H9 (cell line): ENCODE data around the gene LDLRAD4. TPM values are rescaled to one million over a fixed set of nuclear protein-coding genes. Genes with fewer than 3 reads are reported as not detected.

Source experiments
- DNase-seq: peaks from one replicate; pipeline ENCODE4 v3.0.0-alpha.2; 2017
- H2AFZ ChIP-seq: one replicate; pipeline ENCODE4 v1.6.1; 2013; ENCODE audit warnings: mild to moderate bottlenecking, low read length, control low read depth, moderate library complexity
- H2AK5ac ChIP-seq: 2 replicates; pipeline ENCODE4 v1.6.1; 2013; ENCODE audit warnings: low read length, control low read depth, mixed read lengths; ENCODE audit not compliant: insufficient read length
- H2BK120ac ChIP-seq: one replicate; pipeline ENCODE4 v1.6.1; 2013; ENCODE audit warnings: low read depth, mild to moderate bottlenecking, low read length, control low read depth, inconsistent platforms; ENCODE audit not compliant: poor library complexity, severe bottlenecking
- H2BK12ac ChIP-seq: 2 replicates; pipeline ENCODE4 v1.6.1; 2013; ENCODE audit warnings: low read length, control low read depth, mixed read lengths, low read depth; ENCODE audit not compliant: insufficient read length
- H2BK15ac ChIP-seq: 2 replicates; pipeline ENCODE4 v1.6.1; 2013; ENCODE audit warnings: low read depth, low read length, control low read depth
- H2BK20ac ChIP-seq: one replicate; pipeline ENCODE4 v1.6.1; 2013; ENCODE audit warnings: low read depth, mild to moderate bottlenecking, low read length, control low read depth, inconsistent platforms; ENCODE audit not compliant: poor library complexity, severe bottlenecking
- H2BK5ac ChIP-seq: 2 replicates; pipeline ENCODE4 v1.6.1; 2013; ENCODE audit warnings: low read length, control low read depth, mixed read lengths; ENCODE audit not compliant: insufficient read length
- H3K14ac ChIP-seq: 2 replicates; pipeline ENCODE4 v1.6.1; 2013; ENCODE audit warnings: low read length, control low read depth; ENCODE audit not compliant: insufficient read depth
- H3K18ac ChIP-seq: 2 replicates; pipeline ENCODE4 v1.6.1; 2013; ENCODE audit warnings: low read depth, mild to moderate bottlenecking, mixed read lengths, low read length, control low read depth; ENCODE audit not compliant: insufficient read length
- H3K23ac ChIP-seq: 2 replicates; pipeline ENCODE4 v1.6.1; 2013; ENCODE audit warnings: low read length, control low read depth, mixed read lengths, low read depth; ENCODE audit not compliant: insufficient read length
- H3K23me2 ChIP-seq: 2 replicates; pipeline ENCODE4 v1.6.1; 2013; ENCODE audit warnings: low read depth, mild to moderate bottlenecking, mixed read lengths, low read length, control low read depth; ENCODE audit not compliant: insufficient read length, poor library complexity, severe bottlenecking
- H3K27ac ChIP-seq: 2 replicates; pipeline ENCODE4 v1.5.1; 2013; ENCODE audit warnings: low read length, control low read depth, mixed read lengths, low read depth; ENCODE audit not compliant: insufficient read length
- H3K27me3 ChIP-seq: 2 replicates; pipeline ENCODE4 v1.6.1; 2013; ENCODE audit warnings: low read length, control low read depth, inconsistent platforms; ENCODE audit not compliant: insufficient read depth
- H3K4ac ChIP-seq: 2 replicates; pipeline ENCODE4 v1.6.1; 2013; ENCODE audit warnings: low read depth, mild to moderate bottlenecking, control low read depth, inconsistent platforms, low read length, moderate library complexity
- H3K4me1 ChIP-seq: 2 replicates; pipeline ENCODE4 v1.6.1; 2013; ENCODE audit warnings: low read length, control low read depth, inconsistent platforms; ENCODE audit not compliant: insufficient read depth
- H3K4me2 ChIP-seq: 2 replicates; pipeline ENCODE4 v1.6.1; 2013; ENCODE audit warnings: low read length, control low read depth, mixed read lengths; ENCODE audit not compliant: insufficient read length, insufficient read depth
- H3K56ac ChIP-seq: 2 replicates; pipeline ENCODE4 v1.6.1; 2013; ENCODE audit warnings: low read depth, mild to moderate bottlenecking, mixed read lengths, low read length, control low read depth; ENCODE audit not compliant: insufficient read length
- H3K79me1 ChIP-seq: 2 replicates; pipeline ENCODE4 v1.6.1; 2013; ENCODE audit warnings: low read depth, mild to moderate bottlenecking, moderate library complexity, low read length, control low read depth, inconsistent platforms; ENCODE audit not compliant: insufficient read depth, poor library complexity, severe bottlenecking
- H3K79me2 ChIP-seq: 2 replicates; pipeline ENCODE4 v1.6.1; 2013; ENCODE audit warnings: low read length, control low read depth, inconsistent platforms; ENCODE audit not compliant: insufficient read depth
- H3K9ac ChIP-seq: 2 replicates; pipeline ENCODE4 v1.6.1; 2013; ENCODE audit warnings: low read length, control low read depth, mixed read lengths; ENCODE audit not compliant: insufficient read length; ENCODE audit errors: extremely low read depth
- H3K9me3 ChIP-seq: one replicate; pipeline ENCODE4 v1.6.1; 2013; ENCODE audit warnings: low read depth, low read length, inconsistent platforms; ENCODE audit not compliant: control insufficient read depth
- H3T11ph ChIP-seq: one replicate; pipeline ENCODE4 v1.6.1; 2013; ENCODE audit warnings: mild to moderate bottlenecking, low read length, control low read depth, inconsistent platforms
- H4K20me1 ChIP-seq: one replicate; pipeline ENCODE4 v1.6.1; 2013; ENCODE audit not compliant: control insufficient read depth, insufficient read length, insufficient read depth
- H4K5ac ChIP-seq: 2 replicates; pipeline ENCODE4 v1.6.1; 2013; ENCODE audit warnings: low read depth, mild to moderate bottlenecking, mixed read lengths, low read length, control low read depth; ENCODE audit not compliant: insufficient read length
- H4K8ac ChIP-seq: replicated peaks from 2 replicates; pipeline ENCODE4 v1.6.1; 2013; ENCODE audit warnings: low read length, control low read depth, mixed read lengths, low read depth; ENCODE audit not compliant: insufficient read length
- H4K91ac ChIP-seq: 2 replicates; pipeline ENCODE4 v1.6.1; 2013; ENCODE audit warnings: low read depth, mild to moderate bottlenecking, moderate library complexity, mixed read lengths, low read length, control low read depth; ENCODE audit not compliant: insufficient read length
- H3K27ac Mint-ChIP-seq, 3 experiments: 2 replicates in 2 of 3; 3 replicates in 1 of 3; pipeline ENCODE4 v1.8.0; 2020 to 2021; ENCODE audit warnings: mixed read lengths in 3 of 3, mild to moderate bottlenecking in 1 of 3, moderate library complexity in 1 of 3
- H3K27me3 Mint-ChIP-seq: 2 replicates; pipeline ENCODE4 v1.8.0; 2021; ENCODE audit warnings: low read depth, mild to moderate bottlenecking, moderate library complexity, mixed read lengths
- H3K36me3 Mint-ChIP-seq, 3 experiments: 2 replicates in 2 of 3; 3 replicates in 1 of 3; pipeline ENCODE4 v1.8.0; 2020 to 2021; ENCODE audit warnings: low read depth in 3 of 3, mixed read lengths in 3 of 3; ENCODE audit not compliant: insufficient read depth in 1 of 3
- H3K4me1 Mint-ChIP-seq, 2 experiments: 2 replicates each; pipeline ENCODE4 v1.8.0; 2020; ENCODE audit warnings: mixed read lengths in 2 of 2
- H3K4me3 Mint-ChIP-seq, 2 experiments: 2 replicates in 1 of 2; 3 replicates in 1 of 2; pipeline ENCODE4 v1.8.0; 2020 to 2021; ENCODE audit warnings: mild to moderate bottlenecking in 2 of 2, mixed read lengths in 2 of 2, moderate library complexity in 1 of 2
- H3K9me3 Mint-ChIP-seq, 2 experiments: 2 replicates in 1 of 2; 3 replicates in 1 of 2; pipeline ENCODE4 v1.8.0; 2020; ENCODE audit warnings: mild to moderate bottlenecking in 2 of 2, mixed read lengths in 2 of 2, moderate library complexity in 1 of 2
- WGBS: extraction: QIAGEN DNeasy Blood & Tissue Kit; methylation state at CpG from one replicate; pipeline ENCODE4 v1.1.7; 2013; ENCODE audit warnings: missing lambda C conversion rate, low lambda C conversion rate, mixed read lengths; ENCODE audit not compliant: insufficient read length; ENCODE audit errors: extremely low coverage; 5-methylcytosine and 5-hydroxymethylcytosine counted together
- total RNA-seq: library from RNA; stranded (reverse); gene quantifications from 2 replicates; pipeline ENCODE4 v1.2.1, GENCODE V29; 2021
- TF ChIP-seq, protein P1 (sequence below): fragments of 200-600 bp; sonication (generic); conservative IDR thresholded peaks from 3 replicates; pipeline ENCODE4 v1.8.0; 2021; ENCODE audit warnings: antibody characterized with exemption, mild to moderate bottlenecking

The LDLRAD4 gene
- total RNA-seq, 1 experiment from 2014 or later, result 3.9 TPM

DNA sequence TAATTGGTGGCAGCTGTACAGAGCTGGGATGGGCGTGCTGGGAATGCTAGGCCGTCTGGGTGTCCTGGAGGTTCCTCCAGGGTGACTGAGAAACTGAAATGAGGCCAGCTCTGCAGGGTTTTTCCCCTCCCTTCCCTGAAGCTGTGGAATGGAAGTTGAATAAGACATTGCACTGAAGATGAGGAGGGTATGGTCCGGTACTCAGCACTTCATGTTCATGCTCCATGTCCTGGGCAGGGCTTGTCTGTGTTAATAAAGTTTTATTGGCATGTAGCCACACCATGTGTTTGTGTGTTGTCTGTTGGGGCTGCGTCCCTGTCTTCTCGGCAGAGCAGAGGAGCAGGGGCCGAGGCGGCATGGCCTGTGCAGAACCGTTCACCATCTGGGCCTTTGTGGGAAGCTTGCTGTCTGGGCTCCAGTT, 154.0 kb downstream of the LDLRAD4 start:
- no peak overlapping the region for H2BK20ac ChIP-seq
- no CpG with 5 or more reads among the region's 8 CpGs for WGBS
- H2BK5ac ChIP-seq, result no peak overlapping the region

More for the DNA sequence above, 154.0 kb downstream of the LDLRAD4 start:
- Histone ChIP-seq H3K9ac (no peak overlapping the region), H3K27me3 (no peaks in the 10 kb centered on the region), H2BK120ac (no peak overlapping the region), H3K79me2 (no peaks in the 10 kb centered on the region), H2BK15ac (no peak overlapping the region), H3K14ac (no peak overlapping the region), H3K18ac (no peak overlapping the region), H4K91ac (no peak overlapping the region), H4K5ac (no peak overlapping the region), H3T11ph (no peak overlapping the region), H3K23me2 (no peaks in the 10 kb centered on the region), H3K56ac (no peak overlapping the region), H2AK5ac (no peak overlapping the region), H3K23ac (no peak overlapping the region), H3K9me3 (no peaks in the 10 kb centered on the region), H3K4me1 (no peaks in the 10 kb centered on the region), H2BK12ac (no peak overlapping the region), H3K4ac (no peak overlapping the region), H3K4me2 (no peak overlapping the region), H2AFZ (no peak overlapping the region), H4K20me1 (no peaks in the 10 kb centered on the region), H3K27ac (no peak overlapping the region), H3K79me1 (no peaks in the 10 kb centered on the region), H4K8ac (no peak overlapping the region)
- Mint-ChIP-seq H3K4me1 (peaks cover 7 to 9% of the 10 kb centered on the region in 2 experiments; a peak in 3 of 4 replicates), H3K4me3 (no peak overlapping the region), H3K27ac (peak overlapping the region in 2 of 3 experiments; percentile 23 to 67; a peak in 1 of 7 replicates), H3K9me3 (no peaks in the 10 kb centered on the region), H3K36me3 (no peaks in the 10 kb centered on the region; a peak in 1 of 7 replicates), H3K27me3 (peaks cover 10% of the 10 kb centered on the region)
- TF ChIP-seq, protein P1, sequence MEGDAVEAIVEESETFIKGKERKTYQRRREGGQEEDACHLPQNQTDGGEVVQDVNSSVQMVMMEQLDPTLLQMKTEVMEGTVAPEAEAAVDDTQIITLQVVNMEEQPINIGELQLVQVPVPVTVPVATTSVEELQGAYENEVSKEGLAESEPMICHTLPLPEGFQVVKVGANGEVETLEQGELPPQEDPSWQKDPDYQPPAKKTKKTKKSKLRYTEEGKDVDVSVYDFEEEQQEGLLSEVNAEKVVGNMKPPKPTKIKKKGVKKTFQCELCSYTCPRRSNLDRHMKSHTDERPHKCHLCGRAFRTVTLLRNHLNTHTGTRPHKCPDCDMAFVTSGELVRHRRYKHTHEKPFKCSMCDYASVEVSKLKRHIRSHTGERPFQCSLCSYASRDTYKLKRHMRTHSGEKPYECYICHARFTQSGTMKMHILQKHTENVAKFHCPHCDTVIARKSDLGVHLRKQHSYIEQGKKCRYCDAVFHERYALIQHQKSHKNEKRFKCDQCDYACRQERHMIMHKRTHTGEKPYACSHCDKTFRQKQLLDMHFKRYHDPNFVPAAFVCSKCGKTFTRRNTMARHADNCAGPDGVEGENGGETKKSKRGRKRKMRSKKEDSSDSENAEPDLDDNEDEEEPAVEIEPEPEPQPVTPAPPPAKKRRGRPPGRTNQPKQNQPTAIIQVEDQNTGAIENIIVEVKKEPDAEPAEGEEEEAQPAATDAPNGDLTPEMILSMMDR, result no peak
- DNase-seq, result no peak
